HG02852 (cell line): Measurements from ENCODE around the gene GATAD1.
"Not testable (repeated sequence)": the region's sequence is repeated elsewhere in the genome, so short reads cannot be mapped to it uniquely, and the experiment has no call there.

Source experiments
- ATAC-seq: cut with Tn5 transposase; IDR thresholded peaks from one replicate; pipeline ENCODE4 v1.9.1; 2021; ENCODE audit warnings: mild to moderate bottlenecking, moderate library complexity; ENCODE audit not compliant: unreplicated experiment

Gene GATAD1

GRCh38 chr7:92479146-92479545, 31.9 kb downstream of the GATAD1 start:
- not testable (repeated sequence) for ATAC-seq

DNA sequence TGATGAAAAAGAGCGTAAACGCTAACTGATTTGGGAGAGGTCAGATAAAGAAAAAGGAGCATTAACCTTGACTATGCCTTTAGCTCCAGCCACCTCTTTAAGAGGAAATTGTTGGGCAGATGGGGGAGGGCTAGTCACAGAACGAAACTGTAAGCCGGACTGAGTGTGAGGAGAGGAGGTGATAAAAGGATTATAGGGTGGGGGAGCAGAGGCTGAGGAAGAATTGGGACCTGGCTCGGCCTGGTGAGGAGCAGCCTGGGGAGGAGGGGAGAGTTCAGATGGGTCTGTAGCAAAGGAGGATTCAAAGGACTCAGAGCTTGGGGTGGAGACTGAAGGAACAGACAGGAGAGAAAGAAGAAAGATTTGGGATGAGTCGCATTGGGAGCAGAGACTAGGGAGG, 36.3 kb downstream of the GATAD1 start:
- not testable (repeated sequence) for ATAC-seq

DNA sequence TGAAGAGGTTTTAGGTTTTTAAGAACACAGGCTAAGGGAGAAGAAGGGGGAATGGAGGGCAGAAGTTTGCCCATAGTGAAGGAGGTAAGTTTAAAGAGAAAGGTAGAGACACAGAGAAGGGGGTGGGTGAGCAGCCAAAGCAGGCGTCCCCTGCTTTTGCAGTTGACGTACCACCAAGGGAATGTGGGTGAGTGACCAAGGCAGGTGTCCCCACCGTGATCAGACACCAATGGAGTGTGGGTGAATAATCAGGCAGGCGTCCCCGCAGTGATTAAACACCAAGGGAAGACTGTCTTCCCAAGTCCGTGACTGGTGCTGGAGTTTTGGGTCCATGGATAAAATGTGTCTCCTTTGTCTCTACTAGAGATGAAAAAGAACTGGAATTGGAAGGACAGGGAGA, 36.9 kb downstream of the GATAD1 start:
- ATAC-seq: not testable (repeated sequence)

GRCh38 chr7:92485267-92485892, 38.1 kb downstream of the GATAD1 start:
- no peak for ATAC-seq

DNA sequence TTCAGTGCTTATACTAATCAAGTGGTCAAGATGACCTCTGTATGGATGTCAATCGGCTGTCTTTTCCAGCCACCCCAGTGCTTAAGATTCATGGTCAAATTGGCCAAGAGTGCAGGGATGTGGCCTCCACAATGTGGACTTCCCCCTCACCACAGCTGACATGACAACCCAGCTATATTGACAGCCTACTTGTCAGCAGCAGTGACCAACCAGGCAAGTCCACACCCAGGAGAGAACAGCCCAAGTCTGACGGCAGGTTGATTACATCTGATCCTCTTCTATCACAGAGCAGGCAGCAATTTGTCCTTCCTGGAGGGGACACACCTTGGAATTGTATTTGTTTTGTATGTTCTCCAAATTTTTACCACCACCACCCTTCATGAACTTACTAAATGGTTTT, 38.7 kb downstream of the GATAD1 start:
- no peak for ATAC-seq

DNA sequence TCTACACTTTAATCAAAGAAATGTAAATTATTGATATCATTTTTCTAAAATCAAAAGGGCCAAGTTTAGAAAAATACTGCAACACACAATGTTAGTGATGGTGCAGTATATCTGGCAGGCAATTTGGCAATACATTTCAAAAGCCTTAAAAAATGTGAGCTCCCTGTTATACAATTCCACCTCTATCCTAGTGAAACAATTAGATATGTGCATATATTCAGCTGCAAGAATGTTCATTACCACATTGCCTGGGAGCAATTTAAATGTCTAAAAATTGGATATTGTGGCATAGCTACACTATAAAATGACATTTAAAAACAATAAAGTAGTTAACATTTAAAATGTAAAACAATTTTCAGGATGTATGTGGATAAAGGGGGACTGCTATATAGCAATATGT, 40.5 kb downstream of the GATAD1 start:
- ATAC-seq: no peak

DNA sequence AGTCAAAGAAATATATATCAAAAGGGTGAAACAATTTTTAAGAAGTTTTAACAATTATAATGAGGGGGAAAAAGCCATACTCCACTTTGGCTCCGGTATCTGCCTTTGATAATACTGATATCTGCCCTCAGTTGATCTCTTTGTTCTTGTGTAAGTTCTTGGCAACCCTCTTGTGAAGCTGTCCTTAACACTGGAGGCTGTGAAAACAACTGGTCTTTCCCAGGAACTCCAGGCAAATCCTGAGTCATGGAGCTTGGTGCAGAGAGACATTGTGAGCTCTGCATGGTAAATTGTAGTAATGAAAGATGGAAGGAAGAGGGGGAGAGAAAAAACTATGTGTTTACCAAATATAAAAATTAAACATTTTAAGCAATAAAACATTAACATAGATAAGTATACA, 42.4 kb downstream of the GATAD1 start:
- ATAC-seq: no peak

GRCh38 chr7:92496876-92497275, 49.6 kb downstream of the GATAD1 start:
- ATAC-seq: no peak

GRCh38 chr7:92498557-92498956, 51.3 kb downstream of the GATAD1 start:
- ATAC-seq: no peak

GRCh38 chr7:92503767-92504166, 56.5 kb downstream of the GATAD1 start:
- no peak for ATAC-seq

- ATAC-seq: no peak
These were observed 57.3 kb downstream of the GATAD1 start for GRCh38 chr7:92504563-92504962.

DNA sequence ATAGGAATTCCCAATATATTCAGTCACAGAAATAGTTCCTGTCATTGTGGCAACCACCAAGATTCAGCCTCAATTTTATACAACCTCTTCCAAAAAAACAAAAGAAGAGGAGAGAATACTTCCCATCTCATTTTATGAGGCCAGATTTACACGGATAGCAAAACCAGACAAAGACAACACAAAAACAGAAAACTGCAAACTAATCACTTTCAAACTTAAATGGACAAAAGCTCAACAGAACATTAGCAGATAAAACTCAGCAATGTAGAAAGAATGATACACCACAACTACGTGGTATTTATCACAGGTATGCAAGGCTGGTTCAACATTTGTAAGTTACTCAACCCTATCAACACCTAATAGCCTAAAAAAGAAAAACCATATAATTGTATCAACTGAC, 59.1 kb downstream of the GATAD1 start:
- ATAC-seq: no peak

DNA sequence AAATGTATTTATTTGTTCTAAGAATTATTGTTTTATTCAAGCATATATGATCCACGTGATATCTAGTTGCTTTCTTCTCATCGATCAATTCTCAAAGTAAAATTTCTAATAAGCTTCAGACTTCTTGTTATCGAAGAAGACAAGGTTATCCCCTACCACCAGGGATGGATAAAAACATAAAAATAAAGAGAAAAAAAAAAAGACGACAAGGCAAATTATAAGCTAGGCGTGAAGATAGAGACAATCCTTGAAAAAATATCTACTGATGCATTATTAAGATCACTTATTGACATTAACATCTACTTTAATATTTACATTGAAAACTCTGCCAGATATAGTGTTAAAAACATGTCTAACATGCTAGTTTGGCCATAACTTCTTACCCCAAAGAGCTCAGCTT, 61.7 kb downstream of the GATAD1 start:
- no peak for ATAC-seq
